ENCODE measurements around the gene SAMD4A.

Gene SAMD4A

DNA sequence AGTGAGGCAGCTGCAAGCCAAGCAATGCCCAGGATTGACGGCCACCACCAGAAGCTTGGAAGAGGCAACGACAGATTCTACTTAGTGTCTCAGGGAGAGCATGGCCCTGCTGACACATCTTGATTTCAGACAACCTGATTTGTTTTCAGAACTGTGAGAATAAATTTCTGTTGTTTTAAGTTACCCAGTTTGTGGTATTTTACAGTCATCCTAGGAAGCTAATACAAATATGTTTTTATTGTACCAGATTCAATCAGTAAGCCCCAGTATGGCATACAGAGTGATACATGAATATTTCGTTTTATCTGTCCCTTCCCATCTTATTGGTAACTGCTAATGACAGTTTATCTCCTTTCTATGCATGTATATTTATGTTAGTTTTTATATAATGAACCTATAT, 62.3 kb downstream of the SAMD4A start:
- Histone ChIP-seq H3K27me3 (ENCODE audit: insufficient read depth, poor library complexity, severe bottlenecking) (peaks cover 8% of the 10 kb centered on the region), H3K4me3 (replicated peaks; ENCODE audit: insufficient read depth, low read length) (no peak overlapping the region), H3K27ac (replicated peaks) (no peak overlapping the region)
- no peak for DNase-seq (ENCODE audit: low read depth in 1 of 2, low spot score in 1 of 2)
- TF ChIP-seq, protein P1, sequence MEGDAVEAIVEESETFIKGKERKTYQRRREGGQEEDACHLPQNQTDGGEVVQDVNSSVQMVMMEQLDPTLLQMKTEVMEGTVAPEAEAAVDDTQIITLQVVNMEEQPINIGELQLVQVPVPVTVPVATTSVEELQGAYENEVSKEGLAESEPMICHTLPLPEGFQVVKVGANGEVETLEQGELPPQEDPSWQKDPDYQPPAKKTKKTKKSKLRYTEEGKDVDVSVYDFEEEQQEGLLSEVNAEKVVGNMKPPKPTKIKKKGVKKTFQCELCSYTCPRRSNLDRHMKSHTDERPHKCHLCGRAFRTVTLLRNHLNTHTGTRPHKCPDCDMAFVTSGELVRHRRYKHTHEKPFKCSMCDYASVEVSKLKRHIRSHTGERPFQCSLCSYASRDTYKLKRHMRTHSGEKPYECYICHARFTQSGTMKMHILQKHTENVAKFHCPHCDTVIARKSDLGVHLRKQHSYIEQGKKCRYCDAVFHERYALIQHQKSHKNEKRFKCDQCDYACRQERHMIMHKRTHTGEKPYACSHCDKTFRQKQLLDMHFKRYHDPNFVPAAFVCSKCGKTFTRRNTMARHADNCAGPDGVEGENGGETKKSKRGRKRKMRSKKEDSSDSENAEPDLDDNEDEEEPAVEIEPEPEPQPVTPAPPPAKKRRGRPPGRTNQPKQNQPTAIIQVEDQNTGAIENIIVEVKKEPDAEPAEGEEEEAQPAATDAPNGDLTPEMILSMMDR (IDR thresholded peaks at IDR 0.05; ENCODE audit: insufficient read depth, low read length): no peak
- TF ChIP-seq GABPA (IDR thresholded peaks at IDR 0.05; ENCODE audit: low read depth) (no peak), SPI1 (IDR thresholded peaks at IDR 0.05; ENCODE audit: borderline replicate concordance, low read depth) (no peak), POLR2AphosphoS5 (IDR thresholded peaks at IDR 0.05; ENCODE audit: low read depth) (no peak)
- TF ChIP-seq, protein P2, sequence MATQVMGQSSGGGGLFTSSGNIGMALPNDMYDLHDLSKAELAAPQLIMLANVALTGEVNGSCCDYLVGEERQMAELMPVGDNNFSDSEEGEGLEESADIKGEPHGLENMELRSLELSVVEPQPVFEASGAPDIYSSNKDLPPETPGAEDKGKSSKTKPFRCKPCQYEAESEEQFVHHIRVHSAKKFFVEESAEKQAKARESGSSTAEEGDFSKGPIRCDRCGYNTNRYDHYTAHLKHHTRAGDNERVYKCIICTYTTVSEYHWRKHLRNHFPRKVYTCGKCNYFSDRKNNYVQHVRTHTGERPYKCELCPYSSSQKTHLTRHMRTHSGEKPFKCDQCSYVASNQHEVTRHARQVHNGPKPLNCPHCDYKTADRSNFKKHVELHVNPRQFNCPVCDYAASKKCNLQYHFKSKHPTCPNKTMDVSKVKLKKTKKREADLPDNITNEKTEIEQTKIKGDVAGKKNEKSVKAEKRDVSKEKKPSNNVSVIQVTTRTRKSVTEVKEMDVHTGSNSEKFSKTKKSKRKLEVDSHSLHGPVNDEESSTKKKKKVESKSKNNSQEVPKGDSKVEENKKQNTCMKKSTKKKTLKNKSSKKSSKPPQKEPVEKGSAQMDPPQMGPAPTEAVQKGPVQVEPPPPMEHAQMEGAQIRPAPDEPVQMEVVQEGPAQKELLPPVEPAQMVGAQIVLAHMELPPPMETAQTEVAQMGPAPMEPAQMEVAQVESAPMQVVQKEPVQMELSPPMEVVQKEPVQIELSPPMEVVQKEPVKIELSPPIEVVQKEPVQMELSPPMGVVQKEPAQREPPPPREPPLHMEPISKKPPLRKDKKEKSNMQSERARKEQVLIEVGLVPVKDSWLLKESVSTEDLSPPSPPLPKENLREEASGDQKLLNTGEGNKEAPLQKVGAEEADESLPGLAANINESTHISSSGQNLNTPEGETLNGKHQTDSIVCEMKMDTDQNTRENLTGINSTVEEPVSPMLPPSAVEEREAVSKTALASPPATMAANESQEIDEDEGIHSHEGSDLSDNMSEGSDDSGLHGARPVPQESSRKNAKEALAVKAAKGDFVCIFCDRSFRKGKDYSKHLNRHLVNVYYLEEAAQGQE (IDR thresholded peaks at IDR 0.05; ENCODE audit: insufficient replicate concordance, low read depth): no peak

DNA sequence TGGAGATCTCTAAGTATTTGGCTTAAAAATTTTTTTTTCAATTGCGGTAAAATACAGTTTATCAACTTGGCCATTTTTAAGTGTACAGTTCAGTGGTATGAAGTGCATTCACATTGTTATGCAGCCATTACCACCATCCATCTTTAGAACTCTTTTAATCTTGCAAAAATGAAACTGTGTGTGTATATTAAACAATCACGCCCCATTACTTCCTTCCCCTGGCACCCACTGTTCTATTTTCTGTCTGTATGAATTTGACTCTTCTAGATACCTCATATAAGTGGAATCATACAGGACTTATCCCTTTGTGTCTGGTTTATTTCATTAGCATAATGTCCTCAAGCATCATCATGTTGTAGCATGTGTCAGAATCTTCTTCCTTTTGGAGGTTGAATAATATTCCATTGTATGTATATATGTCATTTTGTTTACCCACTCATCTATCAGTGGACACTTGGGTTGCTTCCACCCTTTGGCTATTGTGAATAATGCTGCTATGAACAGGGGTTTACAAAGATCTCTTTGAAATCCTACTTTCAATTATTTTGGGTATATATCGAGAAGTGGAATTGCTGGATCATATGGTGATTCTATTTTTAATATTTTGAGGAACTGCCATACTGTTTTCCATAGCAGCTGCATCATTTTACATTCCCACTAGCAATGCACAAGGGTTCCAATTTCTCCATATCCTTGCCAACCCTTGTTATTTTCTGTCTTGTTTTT, 62.9 kb downstream of the SAMD4A start:
- Histone ChIP-seq H3K27ac (replicated peaks) (no peak overlapping the region), H3K4me3 (replicated peaks; ENCODE audit: insufficient read depth, low read length) (no peak overlapping the region), H3K27me3 (ENCODE audit: insufficient read depth, poor library complexity, severe bottlenecking) (peaks cover 8% of the 10 kb centered on the region)
- DNase-seq (ENCODE audit: low read depth in 1 of 2, low spot score in 1 of 2): no peak
- TF ChIP-seq GABPA (IDR thresholded peaks at IDR 0.05; ENCODE audit: low read depth) (no peak), POLR2AphosphoS5 (IDR thresholded peaks at IDR 0.05; ENCODE audit: low read depth) (no peak), SPI1 (IDR thresholded peaks at IDR 0.05; ENCODE audit: borderline replicate concordance, low read depth) (no peak)
- TF ChIP-seq, protein P1 (IDR thresholded peaks at IDR 0.05; ENCODE audit: insufficient read depth, low read length): no peak

DNA sequence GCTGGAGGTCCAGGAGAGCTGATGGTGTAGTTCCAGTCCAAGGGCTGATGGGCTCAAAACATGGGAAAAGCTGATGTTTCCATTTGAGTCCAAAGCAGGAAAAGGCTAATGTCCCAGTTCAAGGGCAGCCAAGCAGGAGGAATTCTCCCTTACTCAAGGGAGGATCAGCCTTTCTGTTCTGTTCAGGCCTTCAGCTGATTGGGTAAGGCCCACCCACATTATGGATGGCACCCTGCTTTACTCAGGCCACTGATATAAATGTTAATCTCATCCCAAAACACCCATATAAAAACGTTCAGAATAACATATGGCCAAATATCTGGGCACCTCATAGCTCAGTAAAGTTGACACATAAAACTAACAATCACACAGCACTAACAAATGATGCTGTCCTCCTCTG, 64.1 kb downstream of the SAMD4A start:
- H3K27me3 ChIP-seq (ENCODE audit: insufficient read depth, poor library complexity, severe bottlenecking): peaks cover 8% of the 10 kb centered on the region
- no peak overlapping the region for H3K4me3 ChIP-seq (replicated peaks; ENCODE audit: insufficient read depth, low read length)
- TF ChIP-seq GABPA (IDR thresholded peaks at IDR 0.05; ENCODE audit: low read depth): no peak
- TF ChIP-seq, protein P2 (IDR thresholded peaks at IDR 0.05; ENCODE audit: insufficient replicate concordance, low read depth): no peak
- TF ChIP-seq, protein P1 (IDR thresholded peaks at IDR 0.05; ENCODE audit: insufficient read depth, low read length): no peak
- no peak for TF ChIP-seq POLR2AphosphoS5 (IDR thresholded peaks at IDR 0.05; ENCODE audit: low read depth)
- no peak for DNase-seq (ENCODE audit: low read depth in 1 of 2, low spot score in 1 of 2)
- no peak overlapping the region for H3K27ac ChIP-seq (replicated peaks)

DNA sequence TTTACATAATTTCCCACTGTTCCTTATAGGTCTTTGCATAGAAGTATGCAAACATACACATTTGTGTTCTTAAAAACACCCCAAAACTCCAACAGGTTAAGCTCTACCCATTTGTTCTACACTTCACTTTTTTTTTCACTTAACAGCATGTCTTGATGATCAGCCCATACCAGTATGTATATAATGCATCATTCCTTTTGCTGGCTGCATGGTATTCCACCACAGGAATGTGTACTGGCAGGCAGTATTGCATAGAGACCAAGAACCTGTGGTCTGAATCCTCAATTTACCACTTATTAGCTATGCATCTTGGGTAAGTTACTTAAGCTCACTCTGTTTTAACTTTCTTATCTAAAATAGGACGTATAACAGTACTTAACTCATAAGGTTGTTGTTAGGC, 65.5 kb downstream of the SAMD4A start:
- TF ChIP-seq SPI1 (IDR thresholded peaks at IDR 0.05; ENCODE audit: borderline replicate concordance, low read depth): no peak
- TF ChIP-seq, protein P1 (IDR thresholded peaks at IDR 0.05; ENCODE audit: insufficient read depth, low read length): no peak
- TF ChIP-seq, protein P2 (IDR thresholded peaks at IDR 0.05; ENCODE audit: insufficient replicate concordance, low read depth): no peak
- Histone ChIP-seq H3K27me3 (ENCODE audit: insufficient read depth, poor library complexity, severe bottlenecking) (no peaks in the 10 kb centered on the region), H3K4me3 (replicated peaks; ENCODE audit: insufficient read depth, low read length) (no peak overlapping the region), H3K27ac (replicated peaks) (no peak overlapping the region)
- DNase-seq (ENCODE audit: low read depth in 1 of 2, low spot score in 1 of 2): no peak

Data from HL-60 (cell line).